Measurements from ENCODE around the gene IL10RA.

GRCh38 chr11:117999354-117999993, 13.3 kb downstream of the IL10RA start:
- no peak for TF ChIP-seq EZH2 (IDR thresholded peaks at IDR 0.05; ENCODE audit: low read length, unreplicated experiment)
- TF ChIP-seq CTCF (conservative IDR thresholded peaks at IDR 0.05; ENCODE audit: low read depth, low read length): no peak
- no peak for TF ChIP-seq EZH2phosphoT487 (IDR thresholded peaks at IDR 0.05; ENCODE audit: borderline replicate concordance, low read length)
